ENCODE data around the gene NUP98. TPM values are rescaled to one million over a fixed set of nuclear protein-coding genes. Genes with fewer than 3 reads are reported as not detected.

The NUP98 gene
- total and polyA plus RNA-seq, 2 of the 13 experiments (the other 11 are each of a cell fraction or from before 2014, with no cell fraction given), result 76.6 to 85.3 TPM

DNA sequence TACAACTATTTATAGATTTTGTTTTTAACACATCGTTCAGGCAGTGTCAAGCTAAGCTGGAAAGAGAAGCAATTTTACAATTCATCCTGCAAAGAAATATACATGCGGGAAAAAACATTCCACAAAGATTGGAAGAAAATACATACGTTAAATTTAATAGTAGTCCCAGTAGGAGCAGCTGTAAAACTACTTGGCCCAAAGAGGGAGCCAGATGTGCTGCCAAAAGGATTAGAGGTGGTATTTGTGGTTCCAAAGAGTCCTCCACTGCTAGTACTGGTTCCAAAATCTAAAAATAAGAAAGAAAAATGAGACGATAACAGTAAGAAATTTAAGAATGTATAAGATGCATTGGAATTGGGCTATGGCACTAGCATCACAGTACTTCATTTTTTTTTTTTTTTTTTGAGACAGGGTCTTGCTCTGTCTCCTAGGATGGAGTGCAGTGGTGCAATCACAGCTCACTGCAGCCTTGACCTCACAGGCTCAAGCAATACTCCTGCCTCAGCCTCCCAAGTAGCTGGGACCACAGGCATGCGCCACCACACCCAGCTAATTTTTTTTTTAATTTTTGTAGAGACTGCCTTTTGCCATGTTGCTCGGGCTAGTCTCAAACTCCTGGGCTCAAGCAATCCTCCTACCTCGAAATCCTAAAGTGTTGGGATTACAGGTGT is 21.5 kb downstream of the NUP98 start:
- BruUV-seq (replicated peaks), result no TSS peak
- Histone ChIP-seq H3K79me2 (ENCODE audit: insufficient read depth, low read length) (peaks cover 2% of the 10 kb centered on the region), H3K36me3 (replicated peaks in 1 of 2; ENCODE audit: control insufficient read depth in 1 of 2, insufficient read depth in 2 of 2, low read length in 2 of 2) (peaks cover 24 to 80% of the 10 kb centered on the region in 2 experiments), H2AFZ (ENCODE audit: low read length) (no peak overlapping the region), H3K27me3 (ENCODE audit: control insufficient read depth in 1 of 2, insufficient read depth in 2 of 2, low read length in 2 of 2) (no peaks in the 10 kb centered on the region), H3K27ac (ENCODE audit: extremely low read length, insufficient read depth, low read length) (no peak overlapping the region), H4K20me1 (ENCODE audit: insufficient read depth, low read length) (no peaks in the 10 kb centered on the region), H3K9me3 (ENCODE audit: low read length) (no peaks in the 10 kb centered on the region), H3K9ac (ENCODE audit: insufficient read depth, low read depth, low read length) (no peak overlapping the region), H3K4me3 (replicated peaks in 1 of 3; ENCODE audit: insufficient read depth in 1 of 3, low read depth in 2 of 3, low read length in 3 of 3) (no peak overlapping the region), H3K4me2 (ENCODE audit: low read depth, low read length) (no peak overlapping the region), H3K4me1 (ENCODE audit: insufficient read depth, low read length) (no peaks in the 10 kb centered on the region)
- TF ChIP-seq, protein P1, sequence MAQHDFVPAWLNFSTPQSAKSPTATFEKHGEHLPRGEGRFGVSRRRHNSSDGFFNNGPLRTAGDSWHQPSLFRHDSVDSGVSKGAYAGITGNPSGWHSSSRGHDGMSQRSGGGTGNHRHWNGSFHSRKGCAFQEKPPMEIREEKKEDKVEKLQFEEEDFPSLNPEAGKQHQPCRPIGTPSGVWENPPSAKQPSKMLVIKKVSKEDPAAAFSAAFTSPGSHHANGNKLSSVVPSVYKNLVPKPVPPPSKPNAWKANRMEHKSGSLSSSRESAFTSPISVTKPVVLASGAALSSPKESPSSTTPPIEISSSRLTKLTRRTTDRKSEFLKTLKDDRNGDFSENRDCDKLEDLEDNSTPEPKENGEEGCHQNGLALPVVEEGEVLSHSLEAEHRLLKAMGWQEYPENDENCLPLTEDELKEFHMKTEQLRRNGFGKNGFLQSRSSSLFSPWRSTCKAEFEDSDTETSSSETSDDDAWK (CRISPR knock-in tag; IDR thresholded peaks at IDR 0.05), result no peak
- no peak for TF ChIP-seq KDM3A (CRISPR knock-in tag; IDR thresholded peaks at IDR 0.05; ENCODE audit: low read depth)
- no peak for TF ChIP-seq TAF15 (IDR thresholded peaks at IDR 0.05; ENCODE audit: low read depth, low read length, poor library complexity, severe bottlenecking)
- no peak for TF ChIP-seq CAMTA2 (CRISPR knock-in tag; IDR thresholded peaks at IDR 0.05; ENCODE audit: borderline replicate concordance)
- TF ChIP-seq, protein P2, sequence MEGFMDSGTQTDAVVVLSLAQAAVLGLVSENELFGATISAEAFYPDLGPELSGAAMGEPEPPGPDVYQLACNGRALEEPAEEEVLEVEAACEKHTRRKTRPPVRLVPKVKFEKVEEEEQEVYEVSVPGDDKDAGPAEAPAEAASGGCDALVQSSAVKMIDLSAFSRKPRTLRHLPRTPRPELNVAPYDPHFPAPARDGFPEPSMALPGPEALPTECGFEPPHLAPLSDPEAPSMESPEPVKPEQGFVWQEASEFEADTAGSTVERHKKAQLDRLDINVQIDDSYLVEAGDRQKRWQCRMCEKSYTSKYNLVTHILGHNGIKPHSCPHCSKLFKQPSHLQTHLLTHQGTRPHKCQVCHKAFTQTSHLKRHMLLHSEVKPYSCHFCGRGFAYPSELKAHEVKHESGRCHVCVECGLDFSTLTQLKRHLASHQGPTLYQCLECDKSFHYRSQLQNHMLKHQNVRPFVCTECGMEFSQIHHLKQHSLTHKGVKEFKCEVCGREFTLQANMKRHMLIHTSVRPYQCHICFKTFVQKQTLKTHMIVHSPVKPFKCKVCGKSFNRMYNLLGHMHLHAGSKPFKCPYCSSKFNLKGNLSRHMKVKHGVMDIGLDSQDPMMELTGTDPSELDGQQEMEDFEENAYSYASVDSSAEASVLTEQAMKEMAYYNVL (CRISPR knock-in tag; IDR thresholded peaks at IDR 0.05; ENCODE audit: borderline replicate concordance), result no peak
- TF ChIP-seq, protein P3, sequence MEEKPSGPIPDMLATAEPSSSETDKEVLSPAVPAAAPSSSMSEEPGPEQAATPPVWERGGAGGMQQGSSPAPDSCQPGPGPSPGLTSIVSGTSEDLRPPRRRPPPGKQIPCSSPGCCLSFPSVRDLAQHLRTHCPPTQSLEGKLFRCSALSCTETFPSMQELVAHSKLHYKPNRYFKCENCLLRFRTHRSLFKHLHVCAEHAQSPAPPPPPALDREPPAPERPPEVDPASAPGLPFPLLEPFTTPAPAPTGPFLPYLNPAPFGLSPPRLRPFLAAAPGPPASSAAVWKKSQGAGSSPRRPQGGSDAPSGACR (CRISPR knock-in tag; IDR thresholded peaks at IDR 0.05), result no peak
- TF ChIP-seq ZNF343 (CRISPR knock-in tag; IDR thresholded peaks at IDR 0.05), result no peak
- ChIA-PET POLR2A (interaction anchor here (0.9 kb wide), 1 partner anchor 22 kb away, joined by 3 read pairs; no protein-coding TSS in a partner anchor), CTCF (ENCODE audit: low intra/inter-chr PET ratio, low total read pairs) (no interaction called here)
- in situ Hi-C loops (cut with HindIII; ENCODE audit: extremely low pct_ligation_motif_present, low pct_unique_long_range_greater_than_20kb) (no loop called here), intact Hi-C loops (cut with micrococcal nuclease; ENCODE audit: unreplicated experiment) (loop anchor here (2.0 kb wide), 1 partner anchor 33 kb away; the partner anchor contains the start of gene PGAP2)
- no peak for DNase-seq (ENCODE audit: low spot score)
- WGBS (ENCODE audit: low lambda C conversion rate), result 97% methylated on average over 7 of the region's 7 CpGs
- no peak for ATAC-seq
- no peak for FAIRE-seq
